OCI-LY7 (cell line): Measurements from ENCODE around the gene BUD13. TPM values are rescaled to one million over a fixed set of nuclear protein-coding genes. Genes with fewer than 3 reads are reported as not detected.
"Not testable (repeated sequence)": the region's sequence is repeated elsewhere in the genome, so short reads cannot be mapped to it uniquely, and the experiment has no call there.

ENCODE experiments used
- BruUV-seq: library from RNA; stranded (reverse); fragments of 400-500 nt; replicated peaks from 2 replicates; lab custom pipeline; 2021; lab: Mats Ljungman, UMichigan
- CTCF ChIA-PET: fragments of 300-600 bp; sonication (Branson Sonifier 250); formaldehyde crosslinking; loops from one replicate; lab custom pipeline; 2022; ENCODE audit warnings: antibody characterized with exemption; ENCODE audit not compliant: unreplicated experiment; lab: Charles Lee
- POLR2A ChIA-PET: fragments of 300-600 bp; sonication (Branson Sonifier 250); formaldehyde crosslinking; loops from one replicate; lab custom pipeline; 2022; ENCODE audit warnings: antibody characterized with exemption; lab: Charles Lee
- DNase-seq: peaks from one replicate; pipeline ENCODE4 v3.0.0-alpha.2; 2015; ENCODE audit warnings: low spot score
- H2AFZ ChIP-seq: fragments of 200-600 bp; sonication (generic), shearing (Covaris generic); 2 replicates; pipeline ENCODE4 v1.6.1; 2014; ENCODE audit warnings: mild to moderate bottlenecking, antibody characterized with exemption, low read length, moderate library complexity
- H3K27ac ChIP-seq: fragments of 200-600 bp; sonication (generic); 2 replicates; pipeline ENCODE4 v1.5.1; 2014; ENCODE audit warnings: mixed run types, low read depth, mild to moderate bottlenecking, moderate library complexity, low read length, inconsistent platforms; ENCODE audit not compliant: poor library complexity, severe bottlenecking
- H3K36me3 ChIP-seq: fragments of 200-600 bp; sonication (generic); 2 replicates; pipeline ENCODE4 v1.6.1; 2014; ENCODE audit warnings: mild to moderate bottlenecking, antibody characterized with exemption, low read length, moderate library complexity, mixed read lengths; ENCODE audit not compliant: insufficient read depth
- H3K4me1 ChIP-seq: fragments of 200-600 bp; sonication (generic); 2 replicates; pipeline ENCODE4 v1.5.1; 2014; ENCODE audit warnings: mild to moderate bottlenecking, low read length; ENCODE audit not compliant: insufficient read depth, poor library complexity, severe bottlenecking
- H3K4me2 ChIP-seq: fragments of 200-600 bp; sonication (generic); 2 replicates; pipeline ENCODE4 v1.6.1; 2014; ENCODE audit warnings: mild to moderate bottlenecking, low read length
- H3K4me3 ChIP-seq: fragments of 200-600 bp; sonication (generic); 2 replicates; pipeline ENCODE4 v1.5.1; 2014; ENCODE audit warnings: mild to moderate bottlenecking, low read depth, low read length; ENCODE audit not compliant: poor library complexity, severe bottlenecking
- H3K79me2 ChIP-seq: fragments of 200-600 bp; sonication (generic); 2 replicates; pipeline ENCODE4 v1.6.1; 2016; ENCODE audit warnings: low read depth, mild to moderate bottlenecking, low read length, moderate library complexity, mixed read lengths; ENCODE audit not compliant: insufficient read depth
- H3K9me2 ChIP-seq: fragments of 200-600 bp; sonication (generic); 2 replicates; pipeline ENCODE4 v1.6.1; 2016; ENCODE audit warnings: mild to moderate bottlenecking, low read length, mixed read lengths; ENCODE audit not compliant: insufficient read depth
- H3K9me3 ChIP-seq: fragments of 200-600 bp; sonication (generic); 2 replicates; pipeline ENCODE4 v1.6.1; 2014; ENCODE audit warnings: mild to moderate bottlenecking, mixed run types, low read length, mixed read lengths
- H4K20me1 ChIP-seq: fragments of 200-600 bp; sonication (generic); 2 replicates; pipeline ENCODE4 v1.6.1; 2014; ENCODE audit warnings: mild to moderate bottlenecking, antibody characterized with exemption, low read length, moderate library complexity, mixed read lengths; ENCODE audit not compliant: insufficient read depth
- EZH2phosphoT487 ChIP-seq: fragments of 200-600 bp; sonication (generic); IDR thresholded peaks from 2 replicates; pipeline ENCODE4 v1.6.1; 2018; ENCODE audit warnings: low read depth, borderline replicate concordance, mild to moderate bottlenecking, mixed run types, antibody characterized with exemption, low read length, moderate library complexity, mixed read lengths
- intact Hi-C: fragments of 100-400 bp; cut with micrococcal nuclease; formaldehyde crosslinking; loops from one replicate; pipeline ENCODE4 v1.10.0; 2022; ENCODE audit not compliant: unreplicated experiment
- total RNA-seq, 2 experiments: library from RNA; depleted of rRNA in 1 of 2; stranded (reverse); fragments of >200 nt in 1 of 2; shearing (Covaris generic) in 1 of 2; gene quantifications; 2 replicates each; pipeline ENCODE4 v1.2.3, GENCODE V29; 2014 to 2022
- TF ChIP-seq, protein P1 (sequence below): fragments of 200-600 bp; sonication (generic); conservative IDR thresholded peaks from 2 replicates; pipeline ENCODE4 v1.5.1; 2014; ENCODE audit warnings: mild to moderate bottlenecking, antibody characterized with exemption, low read length, moderate library complexity, mixed read lengths

BUD13 gene
- total RNA-seq, 2 experiments from 2014 or later = 28.6 to 30.3 TPM

DNA sequence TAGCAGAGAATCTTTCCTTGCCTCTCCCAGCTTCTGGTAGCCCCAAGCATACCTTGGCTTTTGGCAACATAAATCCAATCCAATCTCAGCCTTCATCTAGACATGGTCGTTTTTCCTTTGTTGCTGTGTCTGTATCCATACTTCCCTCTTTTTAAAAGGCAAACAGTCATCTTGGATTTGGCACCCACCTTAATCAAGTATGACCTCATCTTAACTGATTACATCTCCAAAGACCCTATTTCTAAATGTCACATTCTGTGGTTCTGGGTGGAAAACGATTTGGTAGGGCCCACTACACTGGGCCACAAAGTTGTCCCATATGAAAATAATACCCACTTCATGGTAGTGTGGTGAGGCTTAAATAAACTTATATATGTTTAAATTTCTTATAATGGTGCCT, 852 bp downstream of the BUD13 start:
- Histone ChIP-seq H3K4me2 (peak overlapping the region; percentile 86), H4K20me1 (no peaks in the 10 kb centered on the region), H2AFZ (peak overlapping the region; percentile 53; the same call in 1 of the 2 replicates), H3K36me3 (peaks cover 39% of the 10 kb centered on the region), H3K9me2 (no peaks in the 10 kb centered on the region), H3K4me1 (peaks cover 43% of the 10 kb centered on the region), H3K27ac (peak overlapping the region; percentile 81), H3K9me3 (no peaks in the 10 kb centered on the region), H3K4me3 (peak overlapping the region; percentile 81), H3K79me2 (peaks cover 33% of the 10 kb centered on the region)
- peak; percentile 6 for DNase-seq
- TSS peak; percentile 75 for BruUV-seq
- intact Hi-C loops = loop anchor here (1.0 to 5.0 kb wide), 3 partner anchors 16 to 460 kb away; partner anchors contain the start of genes PCSK7, RNF214, SIDT2 and ZPR1
- TF ChIP-seq EZH2phosphoT487 = no peak
- TF ChIP-seq, protein P1, sequence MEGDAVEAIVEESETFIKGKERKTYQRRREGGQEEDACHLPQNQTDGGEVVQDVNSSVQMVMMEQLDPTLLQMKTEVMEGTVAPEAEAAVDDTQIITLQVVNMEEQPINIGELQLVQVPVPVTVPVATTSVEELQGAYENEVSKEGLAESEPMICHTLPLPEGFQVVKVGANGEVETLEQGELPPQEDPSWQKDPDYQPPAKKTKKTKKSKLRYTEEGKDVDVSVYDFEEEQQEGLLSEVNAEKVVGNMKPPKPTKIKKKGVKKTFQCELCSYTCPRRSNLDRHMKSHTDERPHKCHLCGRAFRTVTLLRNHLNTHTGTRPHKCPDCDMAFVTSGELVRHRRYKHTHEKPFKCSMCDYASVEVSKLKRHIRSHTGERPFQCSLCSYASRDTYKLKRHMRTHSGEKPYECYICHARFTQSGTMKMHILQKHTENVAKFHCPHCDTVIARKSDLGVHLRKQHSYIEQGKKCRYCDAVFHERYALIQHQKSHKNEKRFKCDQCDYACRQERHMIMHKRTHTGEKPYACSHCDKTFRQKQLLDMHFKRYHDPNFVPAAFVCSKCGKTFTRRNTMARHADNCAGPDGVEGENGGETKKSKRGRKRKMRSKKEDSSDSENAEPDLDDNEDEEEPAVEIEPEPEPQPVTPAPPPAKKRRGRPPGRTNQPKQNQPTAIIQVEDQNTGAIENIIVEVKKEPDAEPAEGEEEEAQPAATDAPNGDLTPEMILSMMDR = no peak
- CTCF ChIA-PET = interaction anchor here (1.3 kb wide), 1 partner anchor 15 kb away, joined by 4 read pairs; no protein-coding TSS in a partner anchor
- POLR2A ChIA-PET = interaction anchor here (0.5 to 3.2 kb wide), 6 partner anchors 8 to 1428 kb away, joined by 3 to 19 read pairs (median 4); partner anchors contain the start of gene ZPR1

DNA sequence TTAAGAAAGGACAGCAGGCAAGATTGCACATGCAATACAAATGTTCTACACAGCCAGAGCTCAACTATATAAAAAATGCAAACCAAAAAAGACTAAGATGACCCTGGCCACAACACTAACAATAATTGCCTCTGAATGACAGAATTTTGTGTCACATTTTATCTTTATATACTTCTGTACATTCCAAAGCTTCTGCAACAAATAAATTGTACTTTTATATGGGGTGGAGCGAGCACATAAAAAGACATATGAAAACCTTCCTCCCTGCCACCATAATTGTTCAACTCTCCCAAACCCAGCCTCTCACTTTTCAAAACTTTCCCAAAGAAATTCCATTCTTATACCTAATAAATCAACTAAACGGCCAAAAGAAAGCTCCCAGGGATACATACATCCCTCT, 10.7 kb downstream of the BUD13 start:
- Histone ChIP-seq H2AFZ (no peak overlapping the region), H3K36me3 (peaks cover 95% of the 10 kb centered on the region), H4K20me1 (no peaks in the 10 kb centered on the region; the same call in 1 of the 2 replicates), H3K9me2 (no peaks in the 10 kb centered on the region), H3K4me2 (no peak overlapping the region), H3K27ac (no peak overlapping the region), H3K4me1 (no peaks in the 10 kb centered on the region), H3K9me3 (no peaks in the 10 kb centered on the region), H3K79me2 (no peaks in the 10 kb centered on the region), H3K4me3 (no peak overlapping the region)
- ChIA-PET CTCF (no interaction called here), POLR2A (interaction anchor here (0.9 kb wide), 1 partner anchor 9 kb away, joined by 3 read pairs; no protein-coding TSS in a partner anchor)
- intact Hi-C loops = no loop called here
- no peak for DNase-seq
- BruUV-seq = no TSS peak
- no peak for TF ChIP-seq EZH2phosphoT487
- TF ChIP-seq, protein P1 = no peak

DNA sequence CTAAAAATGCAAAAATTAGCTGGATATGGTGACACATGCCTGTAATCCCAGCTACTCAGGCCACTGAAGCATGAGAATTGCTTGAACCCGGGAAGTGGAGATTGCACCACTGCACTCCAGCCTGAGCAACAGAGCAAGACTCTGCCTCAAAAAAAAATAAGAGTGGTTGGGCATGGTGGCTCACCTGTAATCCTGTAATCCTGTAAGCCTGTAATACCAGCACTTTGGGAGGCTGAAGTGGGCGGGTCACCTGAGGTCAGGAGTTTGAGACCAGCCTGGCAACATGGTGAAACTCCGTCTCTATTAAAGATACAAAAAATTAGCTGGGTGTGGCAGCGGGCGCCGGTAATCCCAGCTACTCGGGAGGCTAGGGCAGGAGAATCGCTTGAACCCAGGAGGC, 16.7 kb downstream of the BUD13 start:
- H3K36me3 ChIP-seq = peaks cover 93% of the 10 kb centered on the region

More for the DNA sequence above, 16.7 kb downstream of the BUD13 start:
- H3K4me1 ChIP-seq, DNase-seq, H3K4me3 ChIP-seq, H2AFZ ChIP-seq, H3K9me2 ChIP-seq, H3K4me2 ChIP-seq, H3K27ac ChIP-seq, H3K9me3 ChIP-seq, H4K20me1 ChIP-seq, H3K79me2 ChIP-seq, intact Hi-C loops, BruUV-seq, CTCF ChIA-PET: not testable (repeated sequence)
- POLR2A ChIA-PET = interaction anchor here (0.6 kb wide), 1 partner anchor 10 kb away, joined by 4 read pairs; no protein-coding TSS in a partner anchor
